Cardiac muscle cell (in vitro differentiated cells and primary cell): Measurements from ENCODE around the gene NRXN2. TPM values are rescaled to one million over a fixed set of nuclear protein-coding genes. Genes with fewer than 3 reads are reported as not detected.

Source experiments
- DNase-seq, 2 donors: peaks; one replicate each; pipeline versions ENCODE4 v3.0.0 to v3.0.0-alpha.2; 2010 to 2017; ENCODE audit warnings: low read depth in 1 of 2, low spot score in 1 of 2
- H3K27ac ChIP-seq: fragments of 200-600 bp; sonication (generic); 2 replicates; pipeline ENCODE4 v1.5.1; 2016
- H3K27me3 ChIP-seq: fragments of 200-600 bp; sonication (generic); 2 replicates; pipeline ENCODE4 v1.6.0; 2016; ENCODE audit warnings: control low read depth
- H3K36me3 ChIP-seq: fragments of 200-600 bp; sonication (generic); 2 replicates; pipeline ENCODE4 v1.5.1; 2016; ENCODE audit warnings: control low read depth
- H3K4me1 ChIP-seq: fragments of 200-600 bp; sonication (generic); 2 replicates; pipeline ENCODE4 v1.8.1; 2017; ENCODE audit warnings: low read depth, mild to moderate bottlenecking, mixed run types
- H3K4me3 ChIP-seq: fragments of 200-600 bp; sonication (generic); 2 replicates; pipeline ENCODE4 v1.5.1; 2016; ENCODE audit warnings: mild to moderate bottlenecking
- H3K9me3 ChIP-seq: fragments of 200-600 bp; sonication (generic); 2 replicates; pipeline ENCODE4 v1.5.1; 2017; ENCODE audit warnings: low read depth, mild to moderate bottlenecking, control low read depth
- polyA plus RNA-seq: library from polyadenylated mRNA; unstranded; fragments of >200 nt; fragmentation: Nextera tagmentation; extraction: Ambion mirVana; gene quantifications from 2 replicates; pipeline ENCODE4 v1.2.1, GENCODE V29; 2016
- total RNA-seq: library from RNA; depleted of rRNA; stranded (reverse); fragments of >200 nt; gene quantifications from 2 replicates; pipeline ENCODE4 v1.2.3, GENCODE V29; 2016
- TF ChIP-seq, protein P1 (sequence below): IDR thresholded peaks from 2 replicates; pipeline ENCODE4 v1.5.1; 2012; ENCODE audit warnings: low read depth, mild to moderate bottlenecking, low read length

Gene NRXN2
- total and polyA plus RNA-seq, 2 experiments from 2014 or later: 1.2 to 1.3 TPM

DNA sequence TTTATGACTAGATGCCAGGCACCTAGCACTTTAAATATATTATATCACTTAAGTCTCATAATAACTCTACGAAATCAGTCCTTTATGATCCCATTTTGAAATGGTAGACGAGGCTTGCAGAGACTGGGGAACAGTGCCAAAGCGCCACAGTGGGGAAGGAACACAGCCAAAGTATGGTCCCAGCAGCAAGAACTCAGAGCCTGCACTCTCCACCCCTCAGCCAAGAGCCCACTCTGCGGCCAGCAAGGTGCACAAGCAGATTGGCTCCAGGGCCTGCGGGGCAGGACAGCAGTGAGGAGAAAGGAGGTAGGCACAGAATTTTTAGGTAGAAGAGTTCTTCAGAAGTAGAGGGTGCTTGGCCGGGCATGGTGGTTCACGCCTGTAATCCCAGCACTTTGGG, 61.4 kb downstream of the NRXN2 start:
- TF ChIP-seq, protein P1, sequence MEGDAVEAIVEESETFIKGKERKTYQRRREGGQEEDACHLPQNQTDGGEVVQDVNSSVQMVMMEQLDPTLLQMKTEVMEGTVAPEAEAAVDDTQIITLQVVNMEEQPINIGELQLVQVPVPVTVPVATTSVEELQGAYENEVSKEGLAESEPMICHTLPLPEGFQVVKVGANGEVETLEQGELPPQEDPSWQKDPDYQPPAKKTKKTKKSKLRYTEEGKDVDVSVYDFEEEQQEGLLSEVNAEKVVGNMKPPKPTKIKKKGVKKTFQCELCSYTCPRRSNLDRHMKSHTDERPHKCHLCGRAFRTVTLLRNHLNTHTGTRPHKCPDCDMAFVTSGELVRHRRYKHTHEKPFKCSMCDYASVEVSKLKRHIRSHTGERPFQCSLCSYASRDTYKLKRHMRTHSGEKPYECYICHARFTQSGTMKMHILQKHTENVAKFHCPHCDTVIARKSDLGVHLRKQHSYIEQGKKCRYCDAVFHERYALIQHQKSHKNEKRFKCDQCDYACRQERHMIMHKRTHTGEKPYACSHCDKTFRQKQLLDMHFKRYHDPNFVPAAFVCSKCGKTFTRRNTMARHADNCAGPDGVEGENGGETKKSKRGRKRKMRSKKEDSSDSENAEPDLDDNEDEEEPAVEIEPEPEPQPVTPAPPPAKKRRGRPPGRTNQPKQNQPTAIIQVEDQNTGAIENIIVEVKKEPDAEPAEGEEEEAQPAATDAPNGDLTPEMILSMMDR: no peak
- H3K27me3 ChIP-seq: no peaks in the 10 kb centered on the region
- peaks cover 4% of the 10 kb centered on the region for H3K4me1 ChIP-seq
- H3K27ac ChIP-seq: no peak overlapping the region
- no peak overlapping the region for H3K4me3 ChIP-seq
- DNase-seq: no peak
- no peaks in the 10 kb centered on the region for H3K9me3 ChIP-seq
- H3K36me3 ChIP-seq: no peaks in the 10 kb centered on the region

DNA sequence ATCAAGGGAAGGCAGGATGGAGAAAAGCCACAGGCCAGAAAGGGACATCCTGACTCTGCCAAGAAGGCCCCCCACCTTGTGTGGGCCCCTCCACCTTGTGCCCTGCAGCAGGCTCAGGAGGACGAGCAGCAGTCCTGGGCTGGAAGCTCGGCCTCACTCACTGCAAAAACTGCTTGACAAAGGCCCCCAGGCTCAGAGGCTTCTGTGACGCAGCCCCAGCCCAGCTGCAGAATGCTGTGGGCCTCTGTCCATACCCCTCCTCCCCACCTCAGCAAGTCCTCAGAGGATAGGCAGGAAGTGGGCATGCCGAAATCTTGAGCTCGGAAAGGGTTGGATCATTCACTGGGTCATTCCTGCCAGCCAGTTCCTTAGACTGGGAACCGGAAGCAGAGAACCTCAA, 61.9 kb downstream of the NRXN2 start:
- TF ChIP-seq, protein P1: no peak
- DNase-seq: peak in 1 of 2 donors; percentile 88
- Histone ChIP-seq H3K27me3 (no peaks in the 10 kb centered on the region), H3K36me3 (no peaks in the 10 kb centered on the region), H3K4me1 (peaks cover 4% of the 10 kb centered on the region), H3K4me3 (no peak overlapping the region), H3K27ac (no peak overlapping the region), H3K9me3 (no peaks in the 10 kb centered on the region)

DNA sequence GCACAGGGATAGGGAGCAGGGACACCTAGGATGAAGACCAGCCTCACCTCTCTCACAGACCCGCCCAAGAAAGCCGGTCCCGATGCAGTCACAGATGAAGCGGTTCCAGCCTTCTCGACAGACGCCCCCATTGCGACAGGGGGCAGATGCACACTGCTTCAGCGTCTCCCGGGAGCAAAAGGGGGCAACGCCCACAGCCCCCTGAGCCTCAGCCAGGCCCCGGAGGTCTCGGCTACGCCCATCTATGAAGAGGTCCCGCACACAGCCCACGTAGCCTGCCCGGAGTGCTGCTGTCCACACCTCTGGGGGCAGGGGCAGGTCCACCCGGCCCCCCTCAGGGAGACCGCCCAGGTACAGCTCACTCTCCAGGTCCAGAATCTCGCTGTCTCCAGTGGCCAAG, 62.3 kb downstream of the NRXN2 start:
- no peak overlapping the region for H3K4me3 ChIP-seq
- DNase-seq: no peak
- no peaks in the 10 kb centered on the region for H3K27me3 ChIP-seq
- TF ChIP-seq, protein P1: no peak
- no peaks in the 10 kb centered on the region for H3K9me3 ChIP-seq
- H3K27ac ChIP-seq: no peak overlapping the region
- peaks cover 4% of the 10 kb centered on the region for H3K4me1 ChIP-seq
- no peaks in the 10 kb centered on the region for H3K36me3 ChIP-seq

- no peaks in the 10 kb centered on the region for H3K9me3 ChIP-seq
- DNase-seq: no peak
- H3K4me3 ChIP-seq: no peak overlapping the region
- no peak overlapping the region for H3K27ac ChIP-seq
- no peaks in the 10 kb centered on the region for H3K36me3 ChIP-seq
- peaks cover 4% of the 10 kb centered on the region for H3K4me1 ChIP-seq
- no peaks in the 10 kb centered on the region for H3K27me3 ChIP-seq
- TF ChIP-seq, protein P1: no peak
Observed at GRCh38 chr11:64660205-64660604, 62.8 kb downstream of the NRXN2 start.

DNA sequence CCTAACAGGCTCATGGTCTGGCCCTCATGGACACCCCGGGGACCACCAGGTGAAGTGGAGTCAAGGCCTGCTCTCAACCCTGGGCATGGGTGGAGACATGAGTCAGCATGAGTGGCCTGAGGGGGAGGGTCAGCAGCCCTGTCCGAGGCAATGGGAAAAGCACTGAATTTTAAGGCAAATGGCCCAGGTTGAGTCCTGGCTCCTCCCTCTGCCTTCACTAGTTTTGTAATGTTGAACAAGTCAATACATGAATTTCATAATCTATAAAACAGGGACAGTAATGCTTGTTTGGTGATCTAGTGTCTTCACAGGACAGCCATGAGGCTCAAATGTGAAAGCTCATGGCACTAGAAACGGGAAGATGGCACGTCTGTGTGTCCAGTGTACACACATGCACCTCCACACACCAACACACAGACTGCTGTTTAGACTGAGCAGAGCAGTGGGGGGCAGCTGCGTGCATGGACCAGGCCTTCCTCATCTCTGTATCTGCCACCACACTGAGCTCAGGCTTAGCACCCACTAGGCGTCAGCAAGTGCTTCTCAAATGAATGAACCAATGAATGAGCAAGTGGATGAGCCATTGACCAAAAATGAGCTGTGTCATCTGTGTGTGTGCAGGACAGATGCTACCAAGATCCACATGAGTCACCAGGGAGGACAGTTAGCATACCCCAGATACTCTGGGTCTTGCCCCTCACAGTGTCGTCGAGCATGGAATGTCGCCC, 63.4 kb downstream of the NRXN2 start:
- Histone ChIP-seq H3K27ac (no peak overlapping the region), H3K36me3 (no peaks in the 10 kb centered on the region), H3K27me3 (no peaks in the 10 kb centered on the region), H3K4me3 (no peak overlapping the region), H3K9me3 (no peaks in the 10 kb centered on the region), H3K4me1 (peaks cover 4% of the 10 kb centered on the region)
- peak in 1 of 2 donors; percentile 26 for DNase-seq
- TF ChIP-seq, protein P1: no peak
